Occipital lobe (tissue), 2 donors: Measurements from ENCODE around the gene TBC1D2B. TPM values are rescaled to one million over a fixed set of nuclear protein-coding genes. Genes with fewer than 3 reads are reported as not detected.
"Not testable (repeated sequence)": the region's sequence is repeated elsewhere in the genome, so short reads cannot be mapped to it uniquely, and the experiment has no call there.

Experiments
- DNase-seq: peaks from one replicate; lab custom pipeline; 2025; lab: John Stamatoyannopoulos, UW
- total RNA-seq: library from RNA; depleted of rRNA; stranded (reverse); fragments of >200 nt; gene quantifications from one replicate; pipeline ENCODE4 v1.2.3, GENCODE V29; 2014

Gene TBC1D2B
- total RNA-seq, 1 donor from 2014 or later = 12.3 TPM

DNA sequence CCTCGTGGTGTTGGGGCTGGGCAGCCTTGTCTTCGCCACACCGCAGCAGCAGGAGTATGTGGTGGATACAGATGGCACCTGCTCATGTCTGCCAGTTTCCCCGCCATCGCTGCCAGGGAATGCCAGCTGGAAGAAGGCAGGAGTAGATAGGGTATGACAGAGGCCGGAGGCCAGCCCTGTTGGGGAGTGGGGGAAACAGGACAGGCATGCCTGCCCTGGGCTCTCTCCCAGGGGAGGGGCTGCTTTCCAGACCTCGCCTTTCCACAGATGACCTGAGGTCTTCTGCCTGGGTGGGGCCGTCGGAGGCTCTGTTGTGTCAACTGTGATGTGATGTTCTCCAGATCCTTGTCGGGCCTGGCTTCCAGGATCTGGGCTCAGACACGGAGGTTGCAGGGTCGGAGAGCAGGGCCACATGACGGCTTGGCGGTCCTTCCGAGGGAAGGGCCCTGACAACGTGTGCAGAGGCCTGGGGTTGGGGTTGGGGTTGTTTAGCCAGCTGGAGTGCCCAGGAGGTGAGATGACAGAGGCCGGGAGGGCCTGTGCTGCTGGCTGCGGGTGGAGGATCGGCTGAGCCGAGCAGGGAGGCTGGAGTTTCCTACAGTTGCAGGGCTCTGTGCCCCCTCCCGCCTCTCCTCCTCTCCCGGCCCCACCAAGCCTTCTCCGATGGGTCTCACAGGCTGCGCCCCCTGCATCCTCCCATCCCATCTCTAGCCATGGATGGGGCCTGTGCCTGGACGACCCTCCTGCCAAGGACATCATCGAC lies 102.0 kb downstream of the TBC1D2B start:
- no peak for DNase-seq

DNA sequence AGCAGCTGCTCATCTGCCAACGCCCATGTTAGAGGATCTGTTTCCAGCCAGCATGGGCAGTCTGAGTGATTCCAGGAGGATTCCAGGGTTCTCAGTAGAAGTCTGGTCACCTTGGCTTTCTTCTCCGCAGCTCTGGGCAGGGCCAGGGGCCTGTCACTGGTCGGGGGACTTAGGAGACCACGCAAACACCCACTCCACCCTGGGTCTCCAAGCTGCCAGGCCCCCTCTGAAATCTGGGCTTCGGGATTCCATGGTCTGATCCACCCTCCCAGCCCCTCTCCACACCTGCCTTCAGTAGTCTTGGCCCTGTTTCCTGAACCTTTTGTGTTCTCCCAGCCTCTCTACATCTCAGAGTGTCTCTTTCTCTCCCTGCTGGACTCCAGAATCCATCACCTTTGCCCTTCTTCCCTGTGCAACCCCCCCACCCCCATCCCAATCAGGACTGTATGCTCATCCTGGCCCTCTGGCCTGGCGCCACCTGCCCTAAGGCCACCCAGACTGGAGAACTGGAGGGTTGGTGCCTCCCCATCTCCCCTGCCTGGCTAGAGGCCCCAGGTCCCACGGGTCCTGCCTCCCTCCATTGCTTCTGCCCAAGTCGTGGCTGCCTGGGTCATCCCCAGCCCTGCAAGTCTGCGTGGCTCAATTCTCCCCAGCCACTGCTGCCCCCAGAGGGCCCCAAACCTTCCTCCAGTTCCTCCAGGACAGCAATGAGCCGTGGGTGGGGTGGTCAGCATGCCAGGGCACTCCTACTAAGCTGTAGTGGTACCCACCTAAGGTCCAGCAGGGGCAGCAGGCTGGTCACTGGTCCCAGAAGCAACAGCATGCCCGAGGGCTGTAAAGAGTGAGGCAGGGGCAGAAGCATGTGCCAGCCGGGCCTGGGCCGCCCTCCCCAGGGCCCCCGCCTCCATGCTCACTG lies 102.8 kb downstream of the TBC1D2B start:
- DNase-seq = no peak

DNA sequence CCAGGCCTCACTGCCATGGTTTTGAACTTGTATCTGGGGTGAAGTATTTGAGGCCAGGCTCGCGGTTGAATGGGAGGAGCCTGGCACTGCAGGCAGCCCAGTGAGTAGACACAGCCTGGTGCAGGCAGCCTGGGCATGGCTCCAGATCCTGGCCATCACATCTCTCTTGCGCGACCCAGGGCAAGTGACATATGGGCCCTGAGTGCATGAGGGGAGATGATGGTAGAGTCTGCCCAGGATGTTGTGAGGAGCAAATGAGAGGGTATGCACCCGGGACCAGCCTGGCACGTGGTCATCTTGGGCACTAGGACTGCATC lies 103.5 kb downstream of the TBC1D2B start:
- DNase-seq = peak; percentile 24

DNA sequence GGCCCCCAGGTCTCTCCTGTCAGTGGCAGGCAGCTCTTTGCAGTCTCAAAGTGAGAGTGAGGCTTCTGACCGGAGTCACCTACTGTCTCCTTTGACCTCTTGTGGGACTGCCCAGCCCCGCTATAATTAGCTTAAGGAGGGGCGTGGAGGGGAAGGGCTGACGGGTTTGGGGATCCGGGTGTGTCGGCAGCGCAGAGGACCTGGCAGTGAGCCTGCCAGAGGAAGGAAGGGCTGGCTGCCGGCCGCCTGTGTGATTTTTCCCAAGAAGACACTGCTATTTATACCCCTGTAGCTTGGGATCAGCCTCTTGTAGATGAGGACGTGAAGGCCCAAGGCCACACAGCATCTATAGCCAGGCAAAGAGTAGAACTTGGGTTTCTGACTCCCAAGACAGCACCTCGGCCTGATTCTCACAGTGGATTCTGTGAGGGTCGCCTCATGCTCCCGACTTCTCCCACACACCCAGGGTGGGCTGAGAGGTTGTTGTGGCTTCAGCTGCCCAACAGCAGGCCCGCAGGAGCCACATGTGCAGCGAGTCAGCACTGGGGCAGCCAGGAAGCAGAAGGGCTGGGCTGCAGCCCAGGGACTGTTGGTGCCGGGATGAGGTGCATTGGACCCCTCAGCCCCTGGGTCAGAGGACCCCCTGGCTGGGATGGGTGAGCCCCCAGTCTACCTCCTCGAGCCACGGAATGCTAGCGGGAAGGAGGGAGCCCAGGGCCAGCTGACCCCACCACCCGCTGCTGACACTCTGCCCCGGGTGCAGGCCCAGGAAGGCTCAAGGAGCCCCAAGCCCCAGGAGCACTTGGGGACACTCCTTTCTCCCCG lies 104.0 kb downstream of the TBC1D2B start:
- DNase-seq = not testable (repeated sequence)

DNA sequence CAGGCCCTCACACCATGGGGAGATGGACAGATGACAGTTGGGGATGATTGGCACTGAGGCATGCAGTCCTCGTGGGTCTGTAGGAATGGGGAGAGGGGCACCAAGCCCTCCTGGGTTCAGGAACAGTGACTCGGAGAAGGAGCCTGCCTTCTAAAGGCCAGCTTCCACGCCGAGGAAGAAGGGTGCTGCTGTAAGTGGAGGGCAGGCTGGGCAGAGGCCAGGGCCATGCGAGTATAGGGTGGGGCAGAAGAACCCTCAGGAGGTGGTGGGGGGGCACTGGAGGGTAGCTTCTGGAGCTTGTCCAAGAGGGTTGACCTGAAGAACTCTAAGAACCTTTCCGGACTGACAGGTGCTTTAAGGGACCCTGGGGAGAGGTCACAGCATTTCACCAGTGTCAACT lies 104.8 kb downstream of the TBC1D2B start:
- DNase-seq = not testable (repeated sequence)

- not testable (repeated sequence) for DNase-seq
Observed at GRCh38 chr15:77971875-77972274, 105.6 kb downstream of the TBC1D2B start.

DNA sequence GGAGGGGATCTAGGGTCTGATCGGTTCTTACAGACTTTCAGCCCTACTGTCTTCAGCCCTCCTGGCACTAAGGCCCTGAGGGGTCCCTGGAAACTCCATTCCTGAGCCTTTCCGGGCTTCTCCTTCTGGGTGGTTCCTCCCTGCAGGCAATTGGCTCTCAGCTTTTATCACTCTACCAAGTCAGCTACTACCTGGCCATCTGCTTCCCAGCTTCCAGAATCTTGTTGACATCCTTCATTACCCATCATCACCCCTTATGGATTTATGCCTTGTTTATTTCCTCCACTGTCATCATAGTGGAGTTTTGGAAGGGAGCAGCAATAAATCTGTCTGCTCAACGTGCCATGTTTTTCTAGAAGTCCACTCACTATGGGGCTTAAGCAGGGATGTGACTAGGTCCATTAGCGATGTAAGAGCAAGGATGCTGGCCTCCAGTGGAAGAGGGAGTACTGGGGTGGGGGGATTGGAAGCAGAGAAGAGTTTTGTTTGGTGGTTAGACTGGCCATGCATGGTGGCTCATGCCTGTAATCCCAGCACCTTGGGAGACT lies 106.6 kb downstream of the TBC1D2B start:
- DNase-seq = not testable (repeated sequence)

DNA sequence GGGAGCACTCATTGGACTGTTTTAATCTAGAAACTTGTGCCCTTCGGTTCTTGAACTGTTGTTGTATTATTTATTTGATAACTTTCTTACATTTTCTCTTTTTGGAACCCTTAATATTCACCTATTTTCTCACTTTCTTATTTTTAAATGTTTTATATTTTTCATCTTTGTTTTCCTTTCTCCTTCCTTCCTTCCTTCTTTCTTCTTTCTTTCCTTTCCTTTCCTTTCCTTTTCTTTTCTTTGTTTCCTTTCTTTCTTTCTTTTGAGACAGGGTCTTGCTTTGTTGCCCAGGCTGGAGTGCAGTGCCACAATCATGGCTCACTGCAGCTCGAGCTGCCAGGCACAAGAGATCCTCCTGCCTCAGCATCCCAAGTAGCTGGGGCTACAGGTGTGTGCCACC lies 108.5 kb downstream of the TBC1D2B start:
- DNase-seq = no peak

DNA sequence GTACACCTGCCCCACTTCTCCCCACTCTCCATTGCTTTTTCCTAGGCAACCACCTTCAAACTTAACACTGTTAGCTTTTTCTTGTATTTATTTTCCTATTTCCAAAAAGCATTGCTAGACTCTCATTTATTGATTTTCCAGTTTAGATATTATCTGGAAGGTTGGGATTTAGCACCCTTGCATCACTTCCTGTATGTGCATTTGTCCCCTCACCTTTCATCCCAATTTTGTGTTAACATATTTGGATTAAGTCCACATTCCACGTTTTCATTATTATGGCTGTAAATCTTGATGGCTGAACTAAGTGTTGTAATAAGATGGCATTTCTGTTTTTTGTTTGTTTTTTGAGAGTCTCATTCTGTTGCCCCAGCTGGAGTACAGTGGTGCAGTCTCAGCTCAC lies 109.7 kb downstream of the TBC1D2B start:
- DNase-seq = no peak

DNA sequence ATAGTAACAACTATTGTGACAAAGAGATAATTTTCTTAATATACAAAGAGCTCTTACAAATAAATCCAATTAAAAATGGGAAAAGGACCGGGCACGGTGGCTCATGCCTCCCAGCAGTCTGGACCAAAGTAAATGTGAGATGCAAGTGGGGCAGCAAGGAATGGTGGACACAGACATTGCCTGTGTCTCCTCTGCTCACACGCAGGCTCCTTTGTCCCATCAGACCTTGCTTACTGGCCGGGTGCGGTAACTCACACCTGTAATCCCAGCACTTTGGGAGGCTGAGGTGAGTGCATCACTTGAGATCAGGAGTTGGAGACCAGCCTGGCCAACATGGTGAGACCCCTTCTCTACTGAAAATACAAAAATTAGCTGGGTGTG lies 110.3 kb downstream of the TBC1D2B start:
- DNase-seq = not testable (repeated sequence)

DNA sequence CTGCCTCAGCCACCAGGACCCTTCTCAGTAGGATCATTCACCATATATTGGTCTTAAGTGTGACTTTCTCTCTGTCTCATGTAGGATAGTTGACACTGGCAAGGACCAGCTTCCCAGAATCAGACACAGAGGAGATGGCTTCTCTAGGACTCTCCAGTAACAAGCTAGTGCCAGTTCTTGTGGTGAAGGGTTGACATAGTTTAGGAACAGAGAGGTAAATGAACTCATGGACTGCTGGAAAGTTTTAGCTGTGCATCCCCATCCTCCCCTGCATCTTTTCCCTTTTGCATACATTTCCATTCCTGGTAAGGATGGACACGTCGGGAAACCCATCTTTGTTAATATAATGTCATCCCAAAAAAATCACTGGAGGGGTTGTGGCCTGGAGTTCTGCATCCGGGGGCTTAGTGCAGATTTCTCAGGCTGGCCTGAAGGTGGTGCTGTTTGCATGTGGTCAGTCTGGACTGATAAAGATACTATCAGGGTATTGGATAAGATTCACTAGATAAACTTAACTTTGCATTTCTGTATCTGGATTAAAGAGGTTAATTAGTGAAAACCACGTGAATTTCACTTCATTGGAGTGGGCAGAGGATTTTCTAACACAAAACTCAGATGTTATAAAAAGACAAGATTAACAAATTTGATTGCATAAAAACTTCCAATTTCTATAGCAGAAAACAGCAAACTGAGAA lies 110.8 kb downstream of the TBC1D2B start:
- peak; percentile 26 for DNase-seq

GRCh38 chr15:77964193-77964592 lies 113.3 kb downstream of the TBC1D2B start:
- no peak for DNase-seq

GRCh38 chr15:77959432-77959879 lies 118.1 kb downstream of the TBC1D2B start:
- DNase-seq = peak; percentile 65

GRCh38 chr15:77958716-77959431 lies 118.6 kb downstream of the TBC1D2B start:
- DNase-seq = not testable (repeated sequence)

DNA sequence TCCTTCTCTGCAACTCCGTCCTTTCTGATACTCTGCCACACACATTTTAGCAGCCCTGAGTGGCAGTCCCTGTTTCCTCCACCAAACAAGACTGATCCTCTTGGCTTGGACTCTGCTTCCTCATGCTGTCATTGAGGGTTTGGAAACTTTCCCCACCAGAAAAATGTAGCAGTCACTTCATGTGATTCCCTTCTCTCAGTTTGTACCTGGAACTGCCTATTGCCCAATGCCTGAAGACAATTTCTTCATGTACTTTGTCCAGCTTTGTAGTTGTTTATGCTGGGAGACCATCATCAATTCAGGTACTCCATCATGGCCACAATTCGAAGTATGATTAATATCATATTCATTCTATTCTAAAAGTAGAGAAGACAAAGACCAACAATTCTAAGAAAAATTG lies 119.5 kb downstream of the TBC1D2B start:
- not testable (repeated sequence) for DNase-seq

GRCh38 chr15:77953926-77954325 lies 123.6 kb downstream of the TBC1D2B start:
- DNase-seq = not testable (repeated sequence)

- DNase-seq = not testable (repeated sequence)
Observed at GRCh38 chr15:77952928-77953446, 124.5 kb downstream of the TBC1D2B start.

- DNase-seq = not testable (repeated sequence)
Observed at GRCh38 chr15:77951105-77951786, 126.3 kb downstream of the TBC1D2B start.

- DNase-seq = not testable (repeated sequence)
Observed at GRCh38 chr15:77950470-77950869, 127.0 kb downstream of the TBC1D2B start.
